Thymus (tissue), 11 donors: ENCODE data around the gene GLT1D1. TPM values are rescaled to one million over a fixed set of nuclear protein-coding genes. Genes with fewer than 3 reads are reported as not detected.

Experiments
- DNase-seq, 9 donors: peaks; one replicate each; pipeline ENCODE4 v3.0.0-alpha.2; 2013; ENCODE audit warnings: low spot score in 9 of 9, low read depth in 6 of 9, missing footprints in 1 of 9
- H3K27ac ChIP-seq, 2 donors: one replicate each; pipeline ENCODE4 v1.5.1; 2013; ENCODE audit warnings: control low read depth in 1 of 2, low read depth in 1 of 2, low read length in 1 of 2, mild to moderate bottlenecking in 1 of 2, moderate library complexity in 1 of 2
- H3K27me3 ChIP-seq, 2 donors: one replicate each; pipeline ENCODE4 v1.5.1; 2013; ENCODE audit warnings: low read length in 1 of 2; ENCODE audit not compliant: control insufficient read depth in 2 of 2, insufficient read depth in 1 of 2
- H3K36me3 ChIP-seq, 2 donors: one replicate each; pipeline ENCODE4 v1.5.1; 2013; ENCODE audit warnings: low read length in 1 of 2, mild to moderate bottlenecking in 1 of 2, moderate library complexity in 1 of 2; ENCODE audit not compliant: control insufficient read depth in 2 of 2, insufficient read depth in 2 of 2
- H3K4me1 ChIP-seq, 2 donors: one replicate each; pipeline ENCODE4 v1.5.1; 2013; ENCODE audit warnings: low read length in 2 of 2; ENCODE audit not compliant: control insufficient read depth in 2 of 2, insufficient read depth in 2 of 2
- H3K4me3 ChIP-seq, 2 donors: one replicate each; pipeline ENCODE4 v1.5.1; 2013; ENCODE audit warnings: low read length in 2 of 2, control low read depth in 1 of 2, mild to moderate bottlenecking in 1 of 2
- H3K9me3 ChIP-seq, 2 donors: one replicate each; pipeline ENCODE4 v1.5.1; 2013; ENCODE audit warnings: low read length in 1 of 2, mild to moderate bottlenecking in 1 of 2; ENCODE audit not compliant: control insufficient read depth in 2 of 2, insufficient read depth in 1 of 2
- WGBS: extraction: QIAGEN DNeasy Blood & Tissue Kit; methylation state at CpG from one replicate; pipeline ENCODE4 v1.1.7; 2013; 5-methylcytosine and 5-hydroxymethylcytosine counted together
- polyA plus RNA-seq: library from polyadenylated mRNA; stranded (reverse); fragments of 200-250 nt; gene quantifications from one replicate; pipeline ENCODE4 v1.2.3, GENCODE V29; 2013
- total RNA-seq: library from RNA; stranded (reverse); fragments of 120-200 nt; gene quantifications from one replicate; pipeline ENCODE4 v1.2.4, GENCODE V29; 2013
- donor health status: healthy.

GLT1D1 gene
- total and polyA plus RNA-seq, 2 donors: 0.33 to 1.1 TPM

DNA sequence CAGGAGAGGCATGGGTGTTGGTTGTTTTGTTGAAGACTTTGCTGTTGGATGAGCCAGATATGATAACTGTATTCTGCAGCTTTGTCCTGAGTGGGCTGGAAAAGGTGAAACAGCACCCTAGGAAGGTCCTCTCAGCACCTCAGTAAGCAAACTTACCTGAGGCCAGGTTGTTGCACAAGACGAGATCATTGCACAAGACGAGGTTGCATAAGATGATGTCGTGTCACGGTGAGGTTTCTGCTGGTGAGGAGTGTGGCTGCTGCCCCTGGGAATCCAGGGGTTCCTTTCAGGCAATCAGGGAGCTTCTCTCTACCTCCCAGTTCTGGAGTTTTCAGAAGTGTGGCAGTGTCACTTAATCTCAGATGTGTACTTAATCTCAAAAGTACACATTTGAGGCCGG lies 85.6 kb downstream of the GLT1D1 start:
- 95% methylated on average over 5 of the region's 5 CpGs for WGBS
- Histone ChIP-seq H3K4me1 (peaks cover 0 to 10% of the 10 kb centered on the region in 2 donors), H3K27me3 (no peaks in the 10 kb centered on the region), H3K27ac (no peak overlapping the region), H3K9me3 (no peaks in the 10 kb centered on the region), H3K36me3 (no peaks in the 10 kb centered on the region), H3K4me3 (no peak overlapping the region)
- DNase-seq: no peak

DNA sequence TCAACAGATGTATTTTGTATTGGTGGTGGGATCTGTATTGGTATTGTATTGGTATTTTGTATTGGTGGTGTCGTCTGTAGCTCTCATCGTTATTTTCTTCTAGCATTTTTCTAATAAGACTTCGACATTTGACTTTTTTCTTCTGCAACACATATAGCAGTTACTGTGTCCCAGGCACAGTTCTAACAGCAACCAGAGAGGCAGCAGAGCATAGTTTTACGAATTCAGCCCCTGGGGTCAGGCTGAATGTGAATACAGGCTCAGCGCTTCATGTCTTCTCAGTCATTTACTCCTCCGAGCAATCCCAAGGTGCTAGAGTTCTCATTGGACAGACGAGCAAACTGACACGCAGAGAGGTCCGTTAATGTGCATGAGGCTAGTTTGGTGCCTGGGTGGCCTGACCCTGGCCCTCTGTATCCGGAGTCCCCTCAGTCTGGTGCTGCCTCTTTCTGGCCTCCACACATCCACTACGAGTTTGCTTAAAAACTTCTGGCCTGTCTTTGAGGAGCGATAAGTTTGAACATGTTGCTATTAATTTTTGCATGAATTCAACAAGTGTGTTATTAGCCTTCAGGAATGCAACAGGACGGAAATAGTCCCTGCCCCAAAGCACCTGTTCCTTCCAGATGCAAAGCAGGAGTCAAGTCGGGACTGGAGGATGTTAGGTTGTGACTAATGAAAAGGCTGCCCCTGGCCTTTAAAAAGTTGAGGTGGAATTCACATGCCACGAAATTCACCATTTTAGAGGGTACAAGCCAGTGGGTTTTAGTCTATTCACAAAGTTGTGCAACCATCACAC lies 87.0 kb downstream of the GLT1D1 start:
- 96% methylated on average over 15 of the region's 15 CpGs for WGBS
- no peaks in the 10 kb centered on the region for H3K9me3 ChIP-seq
- H3K27ac ChIP-seq: no peak overlapping the region
- H3K27me3 ChIP-seq: no peaks in the 10 kb centered on the region
- DNase-seq: no peak
- no peak overlapping the region for H3K4me3 ChIP-seq
- H3K4me1 ChIP-seq: no peaks in the 10 kb centered on the region
- H3K36me3 ChIP-seq: no peaks in the 10 kb centered on the region

DNA sequence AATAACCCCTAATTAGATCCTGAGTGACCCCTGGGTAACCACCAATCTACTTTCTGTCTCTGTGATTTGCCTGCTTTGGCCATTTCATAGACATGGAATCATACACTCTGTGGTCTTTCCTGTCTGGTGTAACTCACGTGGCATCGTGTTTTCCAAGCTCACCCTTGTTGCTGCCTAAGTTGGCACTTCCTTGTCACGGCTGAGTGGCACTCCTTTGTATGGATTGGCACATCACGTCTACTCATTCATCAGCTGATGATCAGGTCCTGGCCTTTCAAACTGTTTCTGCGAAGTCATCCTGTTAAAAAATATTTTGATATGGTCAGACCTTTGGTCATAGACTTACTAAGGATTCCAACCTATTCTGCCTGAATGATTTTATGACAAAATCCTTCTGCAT lies 87.7 kb downstream of the GLT1D1 start:
- no peaks in the 10 kb centered on the region for H3K36me3 ChIP-seq
- WGBS: 92% methylated on average over 5 of the region's 5 CpGs
- DNase-seq: no peak
- no peak overlapping the region for H3K27ac ChIP-seq
- no peaks in the 10 kb centered on the region for H3K27me3 ChIP-seq
- no peaks in the 10 kb centered on the region for H3K4me1 ChIP-seq
- H3K9me3 ChIP-seq: no peaks in the 10 kb centered on the region
- H3K4me3 ChIP-seq: no peak overlapping the region

DNA sequence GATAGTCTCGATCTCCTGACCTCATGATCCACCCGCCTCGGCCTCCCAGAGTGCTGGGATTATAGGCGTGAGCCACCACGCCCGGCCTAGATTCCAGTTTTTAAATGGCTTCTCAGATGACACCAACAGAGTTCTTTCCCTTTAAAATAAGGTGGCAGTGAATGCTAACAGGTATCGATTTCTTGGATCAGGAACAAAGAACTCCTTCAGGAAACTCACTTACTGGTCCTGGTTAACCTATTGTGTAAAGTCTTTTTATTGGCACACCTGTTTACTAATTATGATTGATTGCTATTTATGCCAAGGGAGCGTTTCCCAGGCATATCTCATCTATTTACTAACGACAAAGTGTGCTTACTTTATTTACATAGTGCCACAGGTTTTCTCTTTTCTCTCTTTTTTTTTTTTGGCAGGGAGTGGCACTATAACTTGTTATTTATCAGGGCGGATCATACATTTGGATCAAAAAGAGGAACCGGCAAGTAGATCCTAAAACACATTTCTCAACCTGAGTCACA lies 89.7 kb downstream of the GLT1D1 start:
- 93% methylated on average over 11 of the region's 11 CpGs for WGBS
- Histone ChIP-seq H3K4me1 (no peaks in the 10 kb centered on the region), H3K27me3 (no peaks in the 10 kb centered on the region), H3K36me3 (no peaks in the 10 kb centered on the region), H3K27ac (no peak overlapping the region), H3K9me3 (no peaks in the 10 kb centered on the region), H3K4me3 (no peak overlapping the region)
- DNase-seq: no peak

DNA sequence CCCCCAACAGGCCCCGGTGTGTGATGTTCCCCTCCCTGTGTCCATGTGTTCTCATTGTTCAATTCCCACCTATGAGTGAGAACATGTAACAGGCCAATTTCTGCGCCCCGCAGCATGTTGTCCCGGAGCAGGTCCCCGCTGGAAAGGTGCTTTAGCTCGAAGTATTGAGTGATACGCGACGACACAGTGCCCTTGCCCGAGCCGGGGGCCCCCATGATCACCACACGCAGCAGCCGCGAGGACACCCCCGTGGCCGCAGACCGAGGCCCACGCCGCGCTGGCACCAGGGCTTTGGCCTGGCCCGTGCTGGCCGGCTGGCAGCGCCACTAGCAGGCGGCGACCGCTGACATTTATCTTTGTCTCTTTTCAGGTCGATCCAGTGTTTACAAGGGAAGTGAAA lies 91.7 kb downstream of the GLT1D1 start:
- DNase-seq: no peak
- WGBS: 97% methylated on average over 27 of the region's 27 CpGs
- H3K27ac ChIP-seq: no peak overlapping the region
- H3K4me1 ChIP-seq: peaks cover 0 to 4% of the 10 kb centered on the region in 2 donors
- H3K27me3 ChIP-seq: no peaks in the 10 kb centered on the region
- H3K9me3 ChIP-seq: no peaks in the 10 kb centered on the region
- no peaks in the 10 kb centered on the region for H3K36me3 ChIP-seq
- no peak overlapping the region for H3K4me3 ChIP-seq

DNA sequence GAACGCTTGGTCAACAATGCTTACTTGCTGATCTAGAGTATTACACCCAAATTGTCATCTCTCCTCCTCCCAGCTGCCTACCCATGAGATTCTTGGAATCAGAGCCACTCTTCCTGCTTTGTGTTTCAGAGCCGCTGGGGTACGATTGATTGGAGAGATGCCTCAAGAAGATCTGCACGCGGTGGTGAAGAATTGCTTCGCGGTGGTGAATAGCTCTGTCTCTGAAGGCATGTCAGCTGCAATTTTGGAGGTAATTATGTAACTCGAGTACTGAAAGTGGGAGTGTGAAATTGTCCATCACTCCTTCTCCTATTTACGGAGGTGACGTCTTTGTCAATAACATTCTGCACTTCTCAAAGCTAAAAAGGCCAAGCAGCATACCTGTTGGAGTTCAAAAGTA lies 93.9 kb downstream of the GLT1D1 start:
- Histone ChIP-seq H3K27ac (no peak overlapping the region), H3K36me3 (no peaks in the 10 kb centered on the region), H3K27me3 (no peaks in the 10 kb centered on the region), H3K4me1 (peaks cover 0 to 4% of the 10 kb centered on the region in 2 donors), H3K9me3 (no peaks in the 10 kb centered on the region), H3K4me3 (no peak overlapping the region)
- DNase-seq: no peak
- WGBS: 88% methylated on average over 10 of the region's 10 CpGs

DNA sequence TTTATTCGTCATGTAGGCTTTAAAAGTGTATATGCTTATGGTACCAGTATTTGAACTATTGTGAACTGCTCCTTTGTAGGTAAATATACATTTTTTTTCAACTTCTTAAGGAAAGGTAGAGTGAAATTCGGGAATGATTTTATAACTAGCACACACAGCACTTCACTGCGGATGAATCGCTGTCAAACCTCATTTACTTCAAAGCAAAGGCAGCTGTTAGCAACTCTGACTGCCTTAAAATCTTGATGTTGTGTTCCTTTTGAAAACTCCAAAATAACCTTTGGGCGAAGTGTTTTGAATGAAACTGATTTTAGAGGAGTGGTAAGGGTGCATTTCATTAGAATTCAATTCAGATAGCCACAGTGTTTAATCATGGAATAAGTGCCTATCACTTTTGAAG lies 95.8 kb downstream of the GLT1D1 start:
- DNase-seq: no peak
- Histone ChIP-seq H3K27me3 (no peaks in the 10 kb centered on the region), H3K4me1 (peaks cover 0 to 4% of the 10 kb centered on the region in 2 donors), H3K36me3 (no peaks in the 10 kb centered on the region), H3K9me3 (no peaks in the 10 kb centered on the region), H3K4me3 (no peak overlapping the region), H3K27ac (no peak overlapping the region)
- 94% methylated on average over 5 of the region's 5 CpGs for WGBS

DNA sequence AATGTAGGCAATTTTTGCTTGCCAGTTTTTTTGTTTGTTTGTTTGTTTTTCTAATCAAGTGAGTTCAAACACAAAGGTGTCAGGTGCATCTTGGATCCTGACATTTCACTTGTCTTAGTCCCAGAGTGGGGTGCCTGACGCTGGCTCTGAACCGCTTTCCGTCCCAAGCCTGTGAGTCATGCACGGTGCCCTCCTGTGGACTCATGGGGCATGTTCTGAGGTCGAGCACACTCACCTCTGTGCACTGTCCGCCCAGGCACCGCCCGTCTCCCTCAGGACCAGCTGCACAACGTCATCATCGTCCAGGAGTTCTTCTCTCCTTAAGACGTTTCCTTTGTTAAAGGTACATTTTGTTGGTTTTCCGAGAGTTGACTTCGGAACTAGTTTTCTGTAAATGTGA lies 98.2 kb downstream of the GLT1D1 start:
- H3K36me3 ChIP-seq: no peaks in the 10 kb centered on the region
- no peaks in the 10 kb centered on the region for H3K9me3 ChIP-seq
- H3K27me3 ChIP-seq: no peaks in the 10 kb centered on the region
- no peak overlapping the region for H3K4me3 ChIP-seq
- no peak overlapping the region for H3K27ac ChIP-seq
- WGBS: 91% methylated on average over 13 of the region's 13 CpGs
- no peak for DNase-seq
- peaks cover 0 to 4% of the 10 kb centered on the region in 2 donors for H3K4me1 ChIP-seq

DNA sequence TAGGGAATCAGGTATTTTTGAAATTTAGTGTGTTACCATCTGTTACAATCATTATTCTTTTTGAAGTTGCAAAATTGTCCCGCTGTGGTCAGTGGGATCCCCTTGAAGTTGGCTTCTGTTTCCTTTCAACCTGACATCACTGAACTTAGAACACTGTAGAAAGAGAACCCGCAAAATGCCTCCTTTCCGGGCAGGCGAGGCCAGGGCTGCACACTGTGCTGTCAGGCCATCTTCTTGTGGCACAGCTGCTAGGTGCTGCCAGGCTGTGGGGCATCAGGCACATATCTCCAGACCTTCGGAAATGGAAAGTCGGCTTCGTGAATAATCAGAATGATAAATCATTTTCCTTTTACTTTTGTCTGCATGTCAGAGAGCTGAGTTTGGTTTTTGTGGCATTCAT lies 103.5 kb downstream of the GLT1D1 start:
- no peaks in the 10 kb centered on the region for H3K36me3 ChIP-seq
- no peak overlapping the region for H3K27ac ChIP-seq
- H3K4me1 ChIP-seq: no peaks in the 10 kb centered on the region
- 51% methylated on average over 7 of the region's 7 CpGs for WGBS
- H3K9me3 ChIP-seq: no peaks in the 10 kb centered on the region
- DNase-seq: no peak
- peaks cover 0 to 4% of the 10 kb centered on the region in 2 donors for H3K27me3 ChIP-seq
- H3K4me3 ChIP-seq: no peak overlapping the region
